GM13976 (cell line): ENCODE results near the gene GABRA1.

Source experiments
- DNase-seq: peaks from one replicate; pipeline ENCODE4 v3.0.0; 2012; ENCODE audit warnings: low spot score
- in situ Hi-C: fragments of 300-500 bp; cut with MboI; formaldehyde crosslinking; loops from one replicate; pipeline ENCODE4 v1.12.0; 2022; ENCODE audit warnings: low sequenced_read_pairs, mixed read lengths, inconsistent platforms; ENCODE audit not compliant: unreplicated experiment
- TF ChIP-seq, protein P1 (sequence below): IDR thresholded peaks from 2 replicates; pipeline ENCODE4 v1.5.1; 2012; ENCODE audit warnings: borderline replicate concordance, mild to moderate bottlenecking; ENCODE audit not compliant: insufficient read depth; ENCODE audit errors: extremely low read depth, missing control alignments, control extremely low read depth

GABRA1 gene

DNA sequence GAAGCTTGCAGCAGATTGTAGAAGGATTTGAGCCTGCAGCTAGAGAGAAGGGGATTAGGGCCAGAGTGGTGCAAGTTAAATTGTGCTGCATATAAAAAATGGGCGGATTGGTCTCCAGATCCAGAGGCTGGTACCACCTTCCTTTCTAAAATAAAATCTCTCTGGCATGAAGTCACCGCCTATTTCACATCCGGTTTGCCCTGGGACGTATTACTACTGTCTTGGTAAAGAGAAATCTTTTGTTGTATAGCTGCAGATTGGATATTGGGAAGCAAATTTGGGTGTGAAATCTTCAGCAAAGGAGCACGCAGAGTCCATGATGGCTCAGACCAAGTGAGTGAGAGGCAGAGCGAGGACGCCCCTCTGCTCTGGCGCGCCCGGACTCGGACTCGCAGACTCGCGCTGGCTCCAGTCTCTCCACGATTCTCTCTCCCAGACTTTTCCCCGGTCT, at the start of gene GABRA1:
GABRA1 (plus strand) TSS at position 180 of the 451 bp plus-strand sequence. CDS start 2,691 bp downstream, outside the sequence.
- TF ChIP-seq, protein P1, sequence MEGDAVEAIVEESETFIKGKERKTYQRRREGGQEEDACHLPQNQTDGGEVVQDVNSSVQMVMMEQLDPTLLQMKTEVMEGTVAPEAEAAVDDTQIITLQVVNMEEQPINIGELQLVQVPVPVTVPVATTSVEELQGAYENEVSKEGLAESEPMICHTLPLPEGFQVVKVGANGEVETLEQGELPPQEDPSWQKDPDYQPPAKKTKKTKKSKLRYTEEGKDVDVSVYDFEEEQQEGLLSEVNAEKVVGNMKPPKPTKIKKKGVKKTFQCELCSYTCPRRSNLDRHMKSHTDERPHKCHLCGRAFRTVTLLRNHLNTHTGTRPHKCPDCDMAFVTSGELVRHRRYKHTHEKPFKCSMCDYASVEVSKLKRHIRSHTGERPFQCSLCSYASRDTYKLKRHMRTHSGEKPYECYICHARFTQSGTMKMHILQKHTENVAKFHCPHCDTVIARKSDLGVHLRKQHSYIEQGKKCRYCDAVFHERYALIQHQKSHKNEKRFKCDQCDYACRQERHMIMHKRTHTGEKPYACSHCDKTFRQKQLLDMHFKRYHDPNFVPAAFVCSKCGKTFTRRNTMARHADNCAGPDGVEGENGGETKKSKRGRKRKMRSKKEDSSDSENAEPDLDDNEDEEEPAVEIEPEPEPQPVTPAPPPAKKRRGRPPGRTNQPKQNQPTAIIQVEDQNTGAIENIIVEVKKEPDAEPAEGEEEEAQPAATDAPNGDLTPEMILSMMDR, result no peak
- in situ Hi-C loops, result no loop called here
- no peak for DNase-seq

DNA sequence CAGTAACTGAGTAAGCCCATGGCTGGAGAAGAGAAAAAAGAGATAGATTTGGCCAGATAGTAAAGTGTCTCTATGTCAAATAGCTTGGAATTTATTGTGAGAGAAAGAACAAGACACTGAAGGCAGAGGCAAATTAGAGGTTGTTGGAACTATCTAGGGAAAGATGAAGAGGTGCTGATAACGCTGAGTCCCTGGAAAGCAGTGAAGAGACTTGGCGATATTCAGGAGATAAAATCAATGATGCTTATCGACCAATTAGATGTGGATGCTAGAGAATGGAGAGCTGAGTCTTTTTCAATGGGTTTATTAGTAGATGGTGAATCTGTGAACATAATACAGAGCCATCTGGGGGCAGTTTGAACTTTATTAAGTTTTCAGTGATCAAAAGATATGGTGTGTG, 48.6 kb upstream of the GABRA1 start:
- TF ChIP-seq, protein P1, result no peak
- no peak for DNase-seq
- in situ Hi-C loops, result no loop called here

DNA sequence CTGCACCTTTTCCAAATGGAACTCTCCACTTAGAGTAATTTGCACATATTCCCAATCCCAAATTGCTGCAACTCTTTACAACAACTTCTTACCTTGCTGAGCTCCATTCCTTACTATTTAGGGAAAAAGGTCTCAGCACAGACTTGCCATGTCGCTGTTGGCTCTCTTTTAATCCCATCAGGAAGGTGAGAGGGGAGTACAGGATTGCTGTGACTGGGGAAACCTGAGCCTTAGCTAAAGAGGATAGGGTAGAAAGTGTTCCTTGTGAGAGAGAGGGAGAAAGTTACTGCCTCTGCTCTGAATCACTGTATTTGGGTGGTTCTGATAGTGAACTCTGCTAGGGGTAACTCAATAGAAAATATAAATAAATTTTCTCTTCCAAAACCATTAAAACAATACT, 43.7 kb upstream of the GABRA1 start:
- DNase-seq, result no peak
- TF ChIP-seq, protein P1, result no peak
- in situ Hi-C loops, result no loop called here

DNA sequence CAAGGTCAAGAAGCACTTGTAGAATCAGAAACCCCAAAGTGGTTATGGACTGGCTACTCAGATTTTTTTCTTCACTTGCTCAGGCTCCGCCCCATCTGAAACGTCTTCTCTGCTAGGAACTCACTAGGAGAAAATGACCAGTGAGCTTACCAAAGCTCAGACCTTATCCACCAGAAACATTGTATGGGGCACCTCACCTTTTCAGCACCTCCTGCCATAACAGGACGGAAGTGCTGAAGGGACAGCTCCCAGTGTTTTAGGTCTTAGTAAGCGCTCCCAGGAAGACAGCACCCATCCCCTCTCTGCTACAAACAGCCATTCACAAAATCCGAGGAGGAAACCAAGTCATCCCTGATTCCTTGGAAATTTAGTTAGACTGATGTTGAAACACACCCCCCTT, 1.2 kb upstream of the GABRA1 start:
- TF ChIP-seq, protein P1, result no peak
- in situ Hi-C loops, result no loop called here
- DNase-seq, result no peak

DNA sequence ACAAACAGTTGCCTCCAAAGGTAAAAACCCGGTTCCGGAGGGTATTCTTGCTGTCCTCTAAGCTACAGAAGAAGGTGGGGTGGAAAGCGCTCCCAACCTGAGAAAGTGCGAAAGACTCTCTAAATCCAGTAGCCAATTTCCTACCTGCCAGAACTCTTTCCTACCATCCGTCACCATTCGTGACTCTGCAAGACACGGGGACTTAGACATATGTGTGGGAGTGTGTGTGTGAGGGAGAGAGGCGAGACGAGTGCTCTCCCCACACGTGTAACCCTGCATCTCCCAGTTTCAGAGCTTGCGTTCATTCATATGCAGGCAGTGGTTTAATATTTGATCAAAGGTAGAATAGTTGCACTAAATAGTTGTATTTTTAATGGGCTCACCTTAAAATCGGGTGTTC, 473 bp upstream of the GABRA1 start:
- TF ChIP-seq, protein P1, result no peak
- in situ Hi-C loops, result no loop called here

DNA sequence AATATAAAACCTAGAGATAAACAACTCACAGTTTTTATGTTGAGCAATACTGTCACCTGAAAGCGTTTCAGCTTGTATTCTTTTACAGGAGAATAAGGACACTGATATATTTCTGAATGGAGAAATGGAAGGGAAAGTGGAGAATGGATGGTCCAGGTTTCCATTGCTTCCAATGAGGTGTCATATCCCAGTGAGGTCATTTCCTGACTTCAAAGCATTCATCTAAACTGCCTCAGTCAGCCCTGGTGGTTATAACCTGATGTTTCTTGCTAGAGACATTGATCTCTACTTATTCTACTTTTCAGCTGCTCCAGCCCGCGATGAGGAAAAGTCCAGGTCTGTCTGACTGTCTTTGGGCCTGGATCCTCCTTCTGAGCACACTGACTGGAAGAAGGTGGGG, 2.6 kb downstream of the GABRA1 start:
- in situ Hi-C loops, result no loop called here
- no peak for DNase-seq
- TF ChIP-seq, protein P1, result no peak

More for the DNA sequence above, 473 bp upstream of the GABRA1 start:
- DNase-seq, result no peak
